ENCODE data around the gene TSPAN11. TPM values are rescaled to one million over a fixed set of nuclear protein-coding genes. Genes with fewer than 3 reads are reported as not detected.

TSPAN11 gene
- total and polyA plus RNA-seq, 4 donors: 1.4 to 12.1 (median 3.9) TPM

- DNase-seq: no peak
- ATAC-seq (ENCODE audit: insufficient read depth, low FRiP score): no peak
- Histone ChIP-seq H3K4me1 (ENCODE audit: control insufficient read depth in 5 of 5, insufficient read depth in 5 of 5, low read length in 5 of 5) (peaks cover 0 to 12% (median 0%) of the 10 kb centered on the region in 5 donors), H3K36me3 (ENCODE audit: control insufficient read depth in 4 of 4, insufficient read depth in 4 of 4, low read length in 4 of 4) (no peaks in the 10 kb centered on the region), H3K27me3 (ENCODE audit: control insufficient read depth in 3 of 3, insufficient read depth in 3 of 3, low read length in 2 of 3) (no peaks in the 10 kb centered on the region), H3K9me3 (ENCODE audit: control insufficient read depth in 4 of 4, insufficient read depth in 3 of 4, low read length in 3 of 4) (no peaks in the 10 kb centered on the region), H3K9ac (ENCODE audit: insufficient read depth in 1 of 2, low read length in 2 of 2) (no peak overlapping the region), H3K4me3 (no peak overlapping the region), H3K27ac (ENCODE audit: low read depth in 1 of 2, low read length in 1 of 2) (no peak overlapping the region)
- 94 to 96% methylated on average over 15 of the region's 15 CpGs for WGBS, 2 donors
- no peak for TF ChIP-seq CTCF (IDR thresholded peaks at IDR 0.05; ENCODE audit: control extremely low read depth, extremely low read depth)
These were observed 78.9 kb downstream of the TSPAN11 start for GRCh38 chr12:31005256-31005943.

DNA sequence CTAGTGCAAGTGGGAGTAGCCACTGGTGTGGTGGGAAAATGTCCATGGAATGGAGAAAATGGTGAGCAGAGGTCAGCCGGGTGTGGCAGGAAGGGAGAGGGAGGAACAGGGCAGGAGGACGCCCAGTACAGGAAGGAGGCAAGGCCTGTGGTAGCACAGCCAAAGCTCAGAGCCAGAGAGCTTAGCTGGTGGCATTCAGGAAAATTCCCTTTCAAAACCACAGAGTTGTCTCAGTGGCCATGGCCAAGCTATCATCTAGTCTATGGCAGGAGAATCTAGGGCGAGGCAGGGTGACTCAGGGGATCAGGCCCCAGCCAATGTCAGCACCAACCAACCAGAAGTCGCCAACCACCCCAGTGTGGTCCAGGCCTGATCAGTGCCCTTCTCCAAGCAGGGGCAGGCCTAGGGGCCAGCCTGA lies 79.4 kb downstream of the TSPAN11 start:
- H3K9me3 ChIP-seq (ENCODE audit: control insufficient read depth in 4 of 4, insufficient read depth in 3 of 4, low read length in 3 of 4): no peaks in the 10 kb centered on the region
- no peak overlapping the region for H3K9ac ChIP-seq (ENCODE audit: insufficient read depth in 1 of 2, low read length in 2 of 2)
- ATAC-seq (ENCODE audit: insufficient read depth, low FRiP score) (no peak), DNase-seq (no peak)
- H3K4me3 ChIP-seq: no peak overlapping the region
- no peak overlapping the region for H3K27ac ChIP-seq (ENCODE audit: low read depth in 1 of 2, low read length in 1 of 2)
- 75 to 78% methylated on average over 4 of the region's 4 CpGs for WGBS, 2 donors
- H3K27me3 ChIP-seq (ENCODE audit: control insufficient read depth in 3 of 3, insufficient read depth in 3 of 3, low read length in 2 of 3): no peaks in the 10 kb centered on the region
- H3K4me1 ChIP-seq (ENCODE audit: control insufficient read depth in 5 of 5, insufficient read depth in 5 of 5, low read length in 5 of 5): peaks cover 0 to 9% (median 0%) of the 10 kb centered on the region in 5 donors
- no peak for TF ChIP-seq CTCF (IDR thresholded peaks at IDR 0.05; ENCODE audit: control extremely low read depth, extremely low read depth)
- H3K36me3 ChIP-seq (ENCODE audit: control insufficient read depth in 4 of 4, insufficient read depth in 4 of 4, low read length in 4 of 4): no peaks in the 10 kb centered on the region

GRCh38 chr12:31006416-31007152 lies 80.0 kb downstream of the TSPAN11 start:
- Histone ChIP-seq H3K27me3 (ENCODE audit: control insufficient read depth in 3 of 3, insufficient read depth in 3 of 3, low read length in 2 of 3) (no peaks in the 10 kb centered on the region), H3K9me3 (ENCODE audit: control insufficient read depth in 4 of 4, insufficient read depth in 3 of 4, low read length in 3 of 4) (no peaks in the 10 kb centered on the region), H3K4me1 (ENCODE audit: control insufficient read depth in 5 of 5, insufficient read depth in 5 of 5, low read length in 5 of 5) (peaks cover 0 to 7% (median 0%) of the 10 kb centered on the region in 5 donors), H3K36me3 (ENCODE audit: control insufficient read depth in 4 of 4, insufficient read depth in 4 of 4, low read length in 4 of 4) (no peaks in the 10 kb centered on the region), H3K4me3 (no peak overlapping the region), H3K9ac (ENCODE audit: insufficient read depth in 1 of 2, low read length in 2 of 2) (no peak overlapping the region), H3K27ac (ENCODE audit: low read depth in 1 of 2, low read length in 1 of 2) (no peak overlapping the region)
- ATAC-seq (ENCODE audit: insufficient read depth, low FRiP score): no peak
- no peak for DNase-seq
- TF ChIP-seq CTCF (IDR thresholded peaks at IDR 0.05; ENCODE audit: control extremely low read depth, extremely low read depth): no peak
- 93 to 98% methylated on average over 9 of the region's 9 CpGs for WGBS, 2 donors

All from lung (tissue), 12 donors.